Mucosa of rectum (tissue), 2 donors: ENCODE data around the gene DNASE1.

Experiments used
- H3K27ac ChIP-seq, 2 donors: one replicate each; pipeline ENCODE4 v1.7.0; 2013; ENCODE audit warnings: inconsistent platforms in 2 of 2, low read depth in 2 of 2, low read length in 2 of 2
- H3K27me3 ChIP-seq, 2 donors: one replicate each; pipeline ENCODE4 v1.7.0; 2013; ENCODE audit warnings: low read length in 2 of 2; ENCODE audit not compliant: control insufficient read depth in 2 of 2, insufficient read depth in 2 of 2
- H3K36me3 ChIP-seq, 2 donors: one replicate each; pipeline ENCODE4 v1.7.0; 2013; ENCODE audit warnings: low read length in 2 of 2; ENCODE audit not compliant: control insufficient read depth in 2 of 2, insufficient read depth in 2 of 2
- H3K4me1 ChIP-seq, 2 donors: one replicate each; pipeline ENCODE4 v1.7.0; 2013; ENCODE audit warnings: low read length in 2 of 2, mild to moderate bottlenecking in 1 of 2; ENCODE audit not compliant: control insufficient read depth in 2 of 2, insufficient read depth in 2 of 2
- H3K4me3 ChIP-seq, 2 donors: one replicate each; pipeline ENCODE4 v1.7.0; 2013; ENCODE audit warnings: low read length in 2 of 2
- H3K9ac ChIP-seq, 2 donors: one replicate each; pipeline ENCODE4 v1.7.0; 2013; ENCODE audit warnings: low read length in 2 of 2, low read depth in 1 of 2, mild to moderate bottlenecking in 1 of 2
- H3K9me3 ChIP-seq, 2 donors: one replicate each; pipeline ENCODE4 v1.7.0; 2013; ENCODE audit warnings: low read length in 2 of 2; ENCODE audit not compliant: control insufficient read depth in 2 of 2
- donor health status: healthy.
- donor health status: Normal muscosa, but diverticular disease.

DNASE1 gene

DNA sequence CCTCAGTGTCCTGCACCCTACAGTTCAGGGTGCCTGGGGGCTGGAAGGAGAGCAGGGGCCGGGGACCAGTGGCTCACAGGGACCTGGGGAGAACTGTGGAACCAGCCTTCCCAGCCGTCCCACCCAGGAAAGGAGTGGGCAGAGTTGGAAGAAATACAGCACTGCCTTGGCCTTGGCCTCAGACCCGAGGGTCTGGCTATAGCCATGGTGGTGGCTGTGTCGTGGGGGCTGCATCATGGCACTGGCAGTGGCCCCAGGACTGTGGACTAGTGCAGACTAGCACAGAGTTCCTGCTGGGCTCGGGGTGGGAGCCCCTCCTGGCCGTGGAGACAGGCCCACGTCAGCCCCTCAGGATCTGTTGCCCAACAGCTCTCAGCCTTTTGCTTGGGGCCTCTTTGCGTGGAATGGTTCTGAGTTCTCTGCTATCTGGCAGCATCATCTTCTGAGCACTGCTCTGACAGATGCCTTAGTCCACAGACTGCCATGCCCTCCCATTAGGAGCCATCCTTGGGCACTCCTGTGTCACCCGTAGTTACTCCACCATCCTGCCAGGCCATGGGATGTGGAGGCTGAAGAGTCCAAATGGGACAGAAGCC lies 12.6 kb upstream of the DNASE1 start:
- H3K27ac ChIP-seq: no peak overlapping the region
- peaks cover 0 to 8% of the 10 kb centered on the region in 2 donors for H3K36me3 ChIP-seq
- H3K27me3 ChIP-seq: no peaks in the 10 kb centered on the region
- no peaks in the 10 kb centered on the region for H3K9me3 ChIP-seq
- no peak overlapping the region for H3K4me3 ChIP-seq
- peaks cover 28 to 41% of the 10 kb centered on the region in 2 donors for H3K4me1 ChIP-seq
- no peak overlapping the region for H3K9ac ChIP-seq

- H3K4me3 ChIP-seq: no peak overlapping the region
- H3K9ac ChIP-seq: no peak overlapping the region
- peaks cover 0 to 8% of the 10 kb centered on the region in 2 donors for H3K36me3 ChIP-seq
- H3K9me3 ChIP-seq: no peaks in the 10 kb centered on the region
- H3K4me1 ChIP-seq: peaks cover 24 to 40% of the 10 kb centered on the region in 2 donors
- no peak overlapping the region for H3K27ac ChIP-seq
- H3K27me3 ChIP-seq: no peaks in the 10 kb centered on the region
Measured at GRCh38 chr16:3642397-3643094, 11.9 kb upstream of the DNASE1 start.

GRCh38 chr16:3643095-3643730 lies 11.3 kb upstream of the DNASE1 start:
- Histone ChIP-seq H3K27me3 (no peaks in the 10 kb centered on the region), H3K9ac (no peak overlapping the region), H3K4me1 (peaks cover 22 to 37% of the 10 kb centered on the region in 2 donors), H3K4me3 (no peak overlapping the region), H3K9me3 (no peaks in the 10 kb centered on the region), H3K27ac (no peak overlapping the region), H3K36me3 (peaks cover 0 to 8% of the 10 kb centered on the region in 2 donors)

- Histone ChIP-seq H3K9me3 (no peaks in the 10 kb centered on the region), H3K9ac (peak overlapping the region in 1 of 2 donors; percentile 46), H3K27ac (no peak overlapping the region), H3K4me3 (no peak overlapping the region), H3K4me1 (peaks cover 18 to 27% of the 10 kb centered on the region in 2 donors), H3K27me3 (no peaks in the 10 kb centered on the region), H3K36me3 (peaks cover 0 to 8% of the 10 kb centered on the region in 2 donors)
Measured at GRCh38 chr16:3645108-3645503, 9.4 kb upstream of the DNASE1 start.

DNA sequence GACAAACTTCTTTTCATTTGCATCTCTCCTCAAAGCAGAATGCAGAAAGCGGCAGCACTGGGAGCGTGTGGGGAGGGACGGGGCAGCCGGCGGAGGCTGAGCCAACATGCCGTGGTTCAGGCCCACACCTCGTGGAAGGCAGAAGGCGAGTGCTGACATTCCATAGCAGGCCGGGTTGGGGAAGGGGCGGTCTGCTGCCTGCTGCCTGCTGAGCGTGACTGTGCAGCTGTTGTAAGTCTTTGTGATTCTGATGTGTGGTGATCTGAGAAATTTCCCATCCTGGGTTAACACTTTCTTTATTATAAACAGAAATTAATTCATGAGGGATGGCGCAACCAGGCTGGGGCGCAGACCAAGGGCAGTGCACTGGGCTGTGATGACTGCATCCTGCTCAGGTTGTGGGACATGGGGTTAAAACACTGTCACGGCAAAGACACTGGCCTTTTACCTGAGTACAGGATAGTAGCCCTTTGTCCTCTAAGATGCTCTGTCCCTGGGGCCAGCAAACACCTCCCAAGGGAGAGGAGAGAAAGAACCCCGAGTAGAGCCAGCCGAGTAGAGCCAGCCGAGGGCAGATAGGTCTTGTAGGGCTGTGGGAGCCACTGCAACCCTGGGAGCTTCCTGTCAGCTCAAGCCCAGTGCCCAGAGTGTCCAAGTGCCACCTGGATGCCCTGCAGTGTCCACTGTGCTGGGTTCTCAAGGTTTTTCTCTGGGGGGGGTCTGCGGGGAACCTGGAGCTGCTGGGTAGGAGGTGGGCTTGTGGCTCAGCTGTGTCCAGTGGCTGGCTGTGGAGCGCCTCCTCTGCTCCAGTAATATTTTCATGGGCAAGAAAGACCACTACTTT lies 8.8 kb upstream of the DNASE1 start:
- peaks cover 18 to 27% of the 10 kb centered on the region in 2 donors for H3K4me1 ChIP-seq
- H3K36me3 ChIP-seq: peaks cover 0 to 8% of the 10 kb centered on the region in 2 donors
- no peaks in the 10 kb centered on the region for H3K9me3 ChIP-seq
- H3K27me3 ChIP-seq: no peaks in the 10 kb centered on the region
- peak overlapping the region in 1 of 2 donors; percentile 30 for H3K4me3 ChIP-seq
- H3K27ac ChIP-seq: peak overlapping the region; percentile 67 to 78
- peak overlapping the region in 1 of 2 donors; percentile 46 for H3K9ac ChIP-seq

DNA sequence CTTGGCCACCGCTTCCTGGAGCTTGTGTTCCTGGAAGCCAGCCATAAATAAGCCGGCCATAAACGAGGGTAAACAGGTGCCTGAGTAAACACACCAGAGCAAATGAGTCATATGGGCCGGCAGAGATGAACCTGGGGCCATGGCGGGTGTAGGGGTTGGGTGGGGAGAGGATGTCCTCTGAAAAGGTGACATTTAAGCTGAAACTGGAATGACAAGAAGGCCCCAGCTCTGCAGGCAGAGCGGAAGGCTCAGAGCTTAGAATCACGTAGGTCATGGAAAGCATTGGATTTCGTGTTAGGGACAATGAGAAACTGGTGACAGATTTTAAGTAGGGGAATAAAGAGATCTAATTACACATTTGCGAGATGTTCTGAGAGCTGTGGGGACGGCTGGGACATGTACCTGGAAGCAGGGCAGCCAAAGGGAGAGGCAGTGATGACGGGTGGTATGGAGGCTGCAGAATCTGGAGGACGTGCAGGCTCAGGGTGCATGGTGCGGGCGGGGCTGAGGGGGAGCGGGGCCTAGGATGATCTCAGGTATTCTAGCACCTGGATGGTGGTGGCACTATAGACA lies 8.1 kb upstream of the DNASE1 start:
- Histone ChIP-seq H3K9ac (peak overlapping the region in 1 of 2 donors; percentile 46), H3K4me1 (peaks cover 18 to 27% of the 10 kb centered on the region in 2 donors), H3K9me3 (no peaks in the 10 kb centered on the region), H3K27ac (peak overlapping the region; percentile 78), H3K27me3 (no peaks in the 10 kb centered on the region), H3K4me3 (peak overlapping the region in 1 of 2 donors; percentile 45), H3K36me3 (peaks cover 0 to 6% of the 10 kb centered on the region in 2 donors)

DNA sequence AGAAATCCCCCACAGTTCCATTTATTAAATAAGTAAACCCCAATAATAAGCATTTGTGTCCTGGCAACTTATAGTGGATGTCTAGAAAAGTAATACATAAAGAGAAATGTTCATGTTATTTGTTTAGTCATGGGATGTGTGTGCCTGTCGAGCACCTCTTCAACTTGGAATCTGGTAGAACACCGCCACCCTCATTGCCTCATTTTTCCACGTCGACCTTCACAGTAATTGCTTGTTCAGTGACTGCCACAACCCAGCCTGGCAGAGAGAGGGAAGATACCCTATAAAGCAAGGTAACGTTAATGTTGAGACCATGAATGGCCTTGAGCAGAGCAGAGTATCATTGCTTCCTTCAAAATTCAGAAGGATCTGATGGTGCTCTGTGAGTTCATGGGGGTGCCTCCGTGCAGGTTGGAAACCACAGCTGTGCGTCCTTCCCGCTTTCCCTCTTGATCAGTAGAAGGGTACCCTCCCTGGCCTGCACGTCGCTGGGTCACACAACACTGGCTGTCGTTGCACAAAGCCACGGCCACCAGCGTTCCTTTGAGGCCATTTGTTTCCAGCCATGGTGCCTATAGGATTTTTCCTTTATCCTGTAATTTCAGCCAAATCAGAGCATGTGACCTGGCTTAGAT lies 3.7 kb upstream of the DNASE1 start:
- peaks cover 18 to 31% of the 10 kb centered on the region in 2 donors for H3K4me1 ChIP-seq
- H3K9me3 ChIP-seq: no peaks in the 10 kb centered on the region
- no peak overlapping the region for H3K27ac ChIP-seq
- no peaks in the 10 kb centered on the region for H3K27me3 ChIP-seq
- H3K36me3 ChIP-seq: peaks cover 5 to 25% of the 10 kb centered on the region in 2 donors
- no peak overlapping the region for H3K9ac ChIP-seq
- no peak overlapping the region for H3K4me3 ChIP-seq

DNA sequence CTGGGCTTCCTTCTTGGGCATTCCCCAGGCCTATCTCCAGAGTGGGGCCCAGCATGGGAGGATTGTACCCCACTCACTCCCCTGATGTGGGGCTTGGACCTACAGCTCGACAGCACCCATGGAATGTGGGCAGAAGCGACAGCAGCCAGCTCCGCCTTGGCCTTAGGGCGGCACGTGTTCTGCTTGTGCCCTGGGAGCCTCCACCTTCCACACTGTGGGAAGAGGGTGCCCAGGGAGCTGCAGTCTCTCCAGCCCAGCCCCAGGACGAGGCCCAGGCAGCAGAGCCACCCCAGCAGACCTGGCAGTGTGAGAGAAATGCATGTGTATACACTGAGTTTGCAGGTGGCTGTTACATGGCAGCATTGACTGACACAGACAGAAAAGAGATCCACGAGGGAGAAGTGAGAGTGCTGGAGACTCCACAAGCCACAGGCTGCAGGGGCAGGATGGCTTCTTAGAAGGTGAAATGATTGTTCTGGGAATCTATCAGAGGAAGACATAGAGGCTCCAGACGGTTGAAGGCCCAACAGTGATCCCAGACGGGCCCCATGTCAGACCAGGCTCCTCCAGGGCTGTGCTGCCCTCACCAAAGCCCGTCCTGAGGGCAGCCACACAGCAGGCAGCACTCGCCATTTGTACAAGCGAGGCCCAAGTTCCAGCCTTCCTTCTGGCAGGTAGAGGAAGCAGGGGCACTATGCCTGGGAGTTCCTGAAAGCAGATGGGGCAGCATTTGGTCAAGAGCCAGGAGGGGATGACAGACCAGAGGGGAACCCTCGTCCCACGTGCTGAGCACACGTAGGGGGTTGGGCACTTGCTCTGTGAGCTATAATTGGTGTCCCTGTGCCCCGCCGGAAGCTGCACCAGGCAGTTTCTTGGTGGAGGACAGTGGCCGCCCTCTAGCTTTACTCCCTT lies 2.8 kb upstream of the DNASE1 start:
- Histone ChIP-seq H3K27ac (no peak overlapping the region), H3K9me3 (no peaks in the 10 kb centered on the region), H3K27me3 (no peaks in the 10 kb centered on the region), H3K4me3 (no peak overlapping the region), H3K4me1 (peaks cover 11 to 30% of the 10 kb centered on the region in 2 donors), H3K36me3 (peaks cover 10 to 28% of the 10 kb centered on the region in 2 donors), H3K9ac (no peak overlapping the region)
